ENCODE data around the gene SHCBP1.

SHCBP1 gene

GRCh38 chr16:46607529-46607928 is 13.7 kb downstream of the SHCBP1 start:
- no peak for DNase-seq (ENCODE audit: extremely low spot score)
- ChIA-PET CTCF (interaction anchor here (0.9 to 5.4 kb wide), 9 partner anchors 9 to 54 kb away, joined by 3 to 104 read pairs (median 6); no protein-coding TSS in a partner anchor), POLR2A (no interaction called here)
- TF ChIP-seq CTCF (IDR thresholded peaks at IDR 0.05; ENCODE audit: control extremely low read depth, extremely low read depth, low read depth, missing control alignments), result peak; percentile 31

GRCh38 chr16:46606231-46606630 is 14.9 kb downstream of the SHCBP1 start:
- POLR2A ChIA-PET, result no interaction called here
- no peak for TF ChIP-seq CTCF (IDR thresholded peaks at IDR 0.05; ENCODE audit: control extremely low read depth, extremely low read depth, low read depth, missing control alignments)
- DNase-seq (ENCODE audit: extremely low spot score), result no peak
- CTCF ChIA-PET, result interaction anchor here (1.0 to 5.4 kb wide), 9 partner anchors 11 to 53 kb away, joined by 3 to 104 read pairs (median 6); no protein-coding TSS in a partner anchor

GRCh38 chr16:46591257-46591656 is 29.9 kb downstream of the SHCBP1 start:
- TF ChIP-seq CTCF (IDR thresholded peaks at IDR 0.05; ENCODE audit: control extremely low read depth, extremely low read depth, low read depth, missing control alignments), result no peak
- ChIA-PET POLR2A (no interaction called here), CTCF (no interaction called here)
- DNase-seq (ENCODE audit: extremely low spot score), result no peak

GRCh38 chr16:46586011-46586577 is 35.1 kb downstream of the SHCBP1 start:
- TF ChIP-seq CTCF (IDR thresholded peaks at IDR 0.05; ENCODE audit: control extremely low read depth, extremely low read depth, low read depth, missing control alignments), result no peak
- CTCF ChIA-PET, result interaction anchor here (0.8 to 2.2 kb wide), 5 partner anchors 9 to 38 kb away, joined by 3 to 9 read pairs (median 4); no protein-coding TSS in a partner anchor
- no peak for DNase-seq (ENCODE audit: extremely low spot score)
- POLR2A ChIA-PET, result no interaction called here

GRCh38 chr16:46583036-46583435 is 38.1 kb downstream of the SHCBP1 start:
- DNase-seq (ENCODE audit: extremely low spot score), result no peak
- POLR2A ChIA-PET, result no interaction called here
- CTCF ChIA-PET, result interaction anchor here (1.2 to 3.3 kb wide), 7 partner anchors 10 to 34 kb away, joined by 3 to 24 read pairs (median 7); no protein-coding TSS in a partner anchor
- TF ChIP-seq CTCF (IDR thresholded peaks at IDR 0.05; ENCODE audit: control extremely low read depth, extremely low read depth, low read depth, missing control alignments), result no peak

GRCh38 chr16:46582313-46582712 is 38.9 kb downstream of the SHCBP1 start:
- no peak for TF ChIP-seq CTCF (IDR thresholded peaks at IDR 0.05; ENCODE audit: control extremely low read depth, extremely low read depth, low read depth, missing control alignments)
- DNase-seq (ENCODE audit: extremely low spot score), result no peak
- ChIA-PET POLR2A (no interaction called here), CTCF (interaction anchor here (1.2 to 3.3 kb wide), 8 partner anchors 9 to 34 kb away, joined by 3 to 24 read pairs (median 8); no protein-coding TSS in a partner anchor)
